Upper lobe of left lung (tissue), 6 donors: Measurements from ENCODE around the gene CAPN5. TPM values are rescaled to one million over a fixed set of nuclear protein-coding genes. Genes with fewer than 3 reads are reported as not detected.
A peak's percentile ranks its signal among the peaks of the same experiment; 100 is the strongest.

Experiments used
- ATAC-seq, 2 donors: fragments of 200-7000 bp; cut with Tn5 transposase; one replicate each; pipeline ENCODE4 v1.9.1; 2022; ENCODE audit warnings: mild to moderate bottlenecking in 2 of 2, moderate library complexity in 2 of 2; ENCODE audit not compliant: low FRiP score in 2 of 2
- DNase-seq, 2 donors: peaks; one replicate each; pipeline ENCODE4 v3.0.0-alpha.2; 2019 to 2020
- H3K27ac ChIP-seq, 4 donors: fragments of 200-600 bp; sonication (generic); one replicate each; pipeline ENCODE4 v1.5.1; 2016 to 2019
- H3K27me3 ChIP-seq, 4 donors: fragments of 200-600 bp; sonication (generic); one replicate each; pipeline ENCODE4 v1.5.1; 2017 to 2019
- H3K36me3 ChIP-seq, 4 donors: fragments of 200-600 bp; sonication (generic); one replicate each; pipeline ENCODE4 v1.5.1; 2016 to 2019
- H3K4me1 ChIP-seq, 4 donors: fragments of 200-600 bp; sonication (generic); one replicate each; pipeline ENCODE4 v1.5.1; 2018 to 2019
- H3K4me3 ChIP-seq, 4 donors: fragments of 200-600 bp; sonication (generic); one replicate each; pipeline ENCODE4 v1.5.1; 2017 to 2019; ENCODE audit warnings: mild to moderate bottlenecking in 2 of 4, moderate library complexity in 1 of 4
- H3K9me3 ChIP-seq, 4 donors: fragments of 200-600 bp; sonication (generic); one replicate each; pipeline ENCODE4 v1.5.1; 2018 to 2019
- EP300 ChIP-seq, 4 donors: sonication (generic); formaldehyde crosslinking; IDR thresholded peaks; one replicate each; pipeline ENCODE4 v1.5.1; 2017; ENCODE audit warnings: antibody characterized with exemption in 4 of 4, control low read depth in 2 of 4
- POLR2A ChIP-seq, 4 donors: fragments of 450-650 bp; IDR thresholded peaks; one replicate each; pipeline ENCODE4 v1.5.1; 2016 to 2017; ENCODE audit warnings: antibody characterized with exemption in 4 of 4, mild to moderate bottlenecking in 2 of 4
- POLR2AphosphoS5 ChIP-seq, 2 donors: sonication (generic); formaldehyde crosslinking; IDR thresholded peaks; one replicate each; pipeline ENCODE4 v1.5.1; 2017; ENCODE audit warnings: antibody characterized with exemption in 2 of 2
- WGBS, 2 donors: methylation state at CpG; one replicate each; pipeline ENCODE4 v1.1.5; 2017 to 2018; 5-methylcytosine and 5-hydroxymethylcytosine counted together
- total RNA-seq, 6 donors: library from RNA; depleted of rRNA in 4 of 6; stranded (reverse); fragments of >200 nt in 4 of 6; gene quantifications; one replicate each; pipeline versions ENCODE4 v1.1.0 to v1.2.1, GENCODE V29; 2016 to 2021
- TF ChIP-seq, protein P1 (sequence below), 6 experiments: fragments of 450-650 bp in 4 of 6; fragments of 200-600 bp in 2 of 6; sonication (generic) in 2 of 6; IDR thresholded peaks; one replicate each; pipeline ENCODE4 v1.5.1; 2016 to 2019; ENCODE audit warnings: antibody characterized with exemption in 6 of 6
- donor health status: DM: no; HTN: no; CAD: no; lungs with moderate emphysema.
- donor health status: DM: no; HTN: yes; CAD: no; lungs with severe emphysema.

The CAPN5 gene
- total RNA-seq, 6 donors from 2014 or later = 2.6 to 8.4 (median 4.4) TPM

DNA sequence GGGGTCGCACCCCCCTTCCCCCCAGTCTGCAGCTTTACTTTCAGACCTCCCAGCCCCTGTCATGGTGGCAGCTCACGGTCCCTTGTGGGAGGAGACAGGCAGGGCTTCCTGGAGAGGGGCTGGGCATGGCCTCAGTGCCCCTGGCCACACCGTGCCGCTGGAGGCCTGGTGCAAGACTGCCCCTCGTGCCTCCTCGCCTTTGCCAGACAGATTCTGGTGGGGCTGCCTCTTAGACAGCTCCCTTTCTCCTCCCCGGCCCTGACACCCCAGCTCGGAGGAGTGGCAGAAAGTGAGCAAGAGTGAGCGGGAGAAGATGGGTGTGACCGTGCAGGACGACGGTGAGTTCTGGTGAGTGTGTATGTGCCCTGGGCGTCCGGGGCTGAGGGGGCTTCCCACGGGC lies 49.2 kb downstream of the CAPN5 start:
- ATAC-seq (no peak), DNase-seq (no peak)
- Histone ChIP-seq H3K9me3 (no peaks in the 10 kb centered on the region), H3K36me3 (peaks cover 0 to 18% (median 8%) of the 10 kb centered on the region in 4 donors), H3K4me1 (no peaks in the 10 kb centered on the region), H3K27ac (no peak overlapping the region), H3K4me3 (no peak overlapping the region), H3K27me3 (no peaks in the 10 kb centered on the region)
- WGBS, 2 donors = 89 to 93% methylated on average over 12 to 15 of the region's 15 CpGs
- TF ChIP-seq POLR2AphosphoS5 (IDR thresholded peaks at IDR 0.05) (no peak), POLR2A (IDR thresholded peaks at IDR 0.05) (no peak), EP300 (IDR thresholded peaks at IDR 0.05) (no peak)
- TF ChIP-seq, protein P1, sequence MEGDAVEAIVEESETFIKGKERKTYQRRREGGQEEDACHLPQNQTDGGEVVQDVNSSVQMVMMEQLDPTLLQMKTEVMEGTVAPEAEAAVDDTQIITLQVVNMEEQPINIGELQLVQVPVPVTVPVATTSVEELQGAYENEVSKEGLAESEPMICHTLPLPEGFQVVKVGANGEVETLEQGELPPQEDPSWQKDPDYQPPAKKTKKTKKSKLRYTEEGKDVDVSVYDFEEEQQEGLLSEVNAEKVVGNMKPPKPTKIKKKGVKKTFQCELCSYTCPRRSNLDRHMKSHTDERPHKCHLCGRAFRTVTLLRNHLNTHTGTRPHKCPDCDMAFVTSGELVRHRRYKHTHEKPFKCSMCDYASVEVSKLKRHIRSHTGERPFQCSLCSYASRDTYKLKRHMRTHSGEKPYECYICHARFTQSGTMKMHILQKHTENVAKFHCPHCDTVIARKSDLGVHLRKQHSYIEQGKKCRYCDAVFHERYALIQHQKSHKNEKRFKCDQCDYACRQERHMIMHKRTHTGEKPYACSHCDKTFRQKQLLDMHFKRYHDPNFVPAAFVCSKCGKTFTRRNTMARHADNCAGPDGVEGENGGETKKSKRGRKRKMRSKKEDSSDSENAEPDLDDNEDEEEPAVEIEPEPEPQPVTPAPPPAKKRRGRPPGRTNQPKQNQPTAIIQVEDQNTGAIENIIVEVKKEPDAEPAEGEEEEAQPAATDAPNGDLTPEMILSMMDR (IDR thresholded peaks at IDR 0.05) = no peak

DNA sequence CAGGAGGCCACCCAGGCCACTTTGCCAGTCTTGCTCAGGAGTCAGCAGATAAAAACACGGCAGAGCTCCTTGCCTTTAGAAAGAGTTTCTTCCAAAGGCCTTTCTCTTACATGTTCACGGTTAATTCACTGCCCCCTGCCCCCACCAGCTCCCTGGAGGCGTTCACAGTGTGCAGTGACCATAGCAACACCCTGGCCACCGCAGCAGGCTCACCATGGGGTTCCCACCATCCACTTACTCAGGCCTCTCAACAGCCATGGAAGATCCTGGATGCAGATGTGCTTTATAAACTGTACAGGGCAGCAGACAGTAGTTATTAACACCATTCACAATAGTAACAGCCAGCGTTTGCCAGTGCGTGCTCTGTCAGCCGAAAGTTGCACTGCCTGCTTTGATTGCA lies 50.7 kb downstream of the CAPN5 start:
- TF ChIP-seq, protein P1 (IDR thresholded peaks at IDR 0.05) = no peak
- no peak for TF ChIP-seq EP300 (IDR thresholded peaks at IDR 0.05)
- TF ChIP-seq POLR2A (IDR thresholded peaks at IDR 0.05) = no peak
- TF ChIP-seq POLR2AphosphoS5 (IDR thresholded peaks at IDR 0.05) = no peak
- 81 to 82% methylated on average over 7 of the region's 7 CpGs for WGBS, 2 donors
- Histone ChIP-seq H3K27ac (no peak overlapping the region), H3K4me3 (no peak overlapping the region), H3K9me3 (no peaks in the 10 kb centered on the region), H3K36me3 (peaks cover 0 to 24% (median 11%) of the 10 kb centered on the region in 4 donors), H3K4me1 (no peaks in the 10 kb centered on the region), H3K27me3 (no peaks in the 10 kb centered on the region)
- DNase-seq (no peak), ATAC-seq (no peak)

DNA sequence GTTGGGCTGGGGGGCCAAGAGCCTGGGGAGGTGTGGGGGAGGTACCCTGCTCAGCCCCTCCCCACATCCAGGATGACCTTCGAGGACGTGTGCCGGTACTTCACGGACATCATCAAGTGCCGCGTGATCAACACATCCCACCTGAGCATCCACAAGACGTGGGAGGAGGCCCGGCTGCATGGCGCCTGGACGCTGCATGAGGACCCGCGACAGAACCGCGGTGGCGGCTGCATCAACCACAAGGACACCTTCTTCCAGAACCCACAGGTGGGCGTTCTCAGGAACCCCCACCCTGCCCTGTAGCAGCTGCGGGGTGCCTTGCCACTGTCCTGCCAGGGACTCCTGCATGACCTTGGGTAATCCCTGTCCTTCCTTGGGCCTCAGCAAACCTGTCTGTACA lies 51.3 kb downstream of the CAPN5 start:
- no peaks in the 10 kb centered on the region for H3K27me3 ChIP-seq
- DNase-seq = peak in 1 of 2 donors; percentile 75
- H3K9me3 ChIP-seq = no peaks in the 10 kb centered on the region
- ATAC-seq = no peak
- WGBS, 2 donors = 96% methylated on average over 17 of the region's 17 CpGs; no CpG with 5 or more reads in 1 of the 2 donors
- peaks cover 0 to 24% (median 11%) of the 10 kb centered on the region in 4 donors for H3K36me3 ChIP-seq
- no peaks in the 10 kb centered on the region for H3K4me1 ChIP-seq
- H3K4me3 ChIP-seq = no peak overlapping the region
- H3K27ac ChIP-seq = no peak overlapping the region
- TF ChIP-seq POLR2AphosphoS5 (IDR thresholded peaks at IDR 0.05) = no peak
- TF ChIP-seq, protein P1 (IDR thresholded peaks at IDR 0.05) = no peak
- no peak for TF ChIP-seq POLR2A (IDR thresholded peaks at IDR 0.05)
- no peak for TF ChIP-seq EP300 (IDR thresholded peaks at IDR 0.05)

DNA sequence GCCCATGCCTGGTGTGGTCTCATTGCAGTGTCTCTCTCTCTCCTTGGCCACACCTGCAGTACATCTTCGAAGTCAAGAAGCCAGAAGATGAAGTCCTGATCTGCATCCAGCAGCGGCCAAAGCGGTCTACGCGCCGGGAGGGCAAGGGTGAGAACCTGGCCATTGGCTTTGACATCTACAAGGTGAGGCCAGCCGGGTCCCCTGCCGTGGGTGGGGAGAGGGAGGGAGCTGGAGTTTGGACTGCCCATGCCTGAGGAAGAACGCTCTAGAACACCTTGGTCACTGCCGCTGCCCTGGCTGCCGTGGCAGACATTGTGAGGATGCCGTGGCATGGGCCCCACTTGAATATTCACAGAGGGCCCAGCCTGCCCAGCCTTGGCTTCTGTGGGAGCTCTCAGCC lies 52.2 kb downstream of the CAPN5 start:
- no peaks in the 10 kb centered on the region for H3K9me3 ChIP-seq
- no peak overlapping the region for H3K27ac ChIP-seq
- no peaks in the 10 kb centered on the region for H3K4me1 ChIP-seq
- ATAC-seq = no peak
- H3K27me3 ChIP-seq = no peaks in the 10 kb centered on the region
- no peak overlapping the region for H3K4me3 ChIP-seq
- TF ChIP-seq, protein P1 (IDR thresholded peaks at IDR 0.05) = no peak
- WGBS, 2 donors = 93% methylated on average over 11 to 12 of the region's 12 CpGs
- H3K36me3 ChIP-seq = peaks cover 0 to 24% (median 11%) of the 10 kb centered on the region in 4 donors
- peak in 1 of 2 donors; percentile 72 for DNase-seq

DNA sequence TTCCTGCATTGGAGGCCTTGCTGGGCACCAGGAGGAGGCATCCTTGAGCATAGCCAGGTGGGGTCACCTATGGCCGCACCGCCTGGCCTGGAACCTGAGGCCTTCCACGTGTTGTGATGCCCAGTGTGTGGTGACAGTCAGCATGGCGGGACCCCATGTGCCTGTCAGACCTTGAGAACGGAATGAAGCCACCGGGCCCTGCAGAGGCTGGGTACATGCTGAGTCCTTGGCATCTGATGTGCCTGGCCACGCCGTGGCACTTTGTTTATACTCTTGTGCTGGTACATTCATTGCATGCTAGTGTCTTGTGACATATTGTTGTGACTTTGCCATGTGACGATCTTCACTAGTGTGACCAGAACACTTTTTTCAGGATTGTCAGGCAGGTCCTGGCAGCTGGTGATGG lies 52.8 kb downstream of the CAPN5 start:
- DNase-seq = peak in 1 of 2 donors; percentile 58
- H3K36me3 ChIP-seq = peaks cover 0 to 24% (median 11%) of the 10 kb centered on the region in 4 donors
- no peak overlapping the region for H3K27ac ChIP-seq
- no peaks in the 10 kb centered on the region for H3K27me3 ChIP-seq
- H3K4me3 ChIP-seq = no peak overlapping the region
- H3K9me3 ChIP-seq = no peaks in the 10 kb centered on the region
- 96 to 99% methylated on average over 4 to 8 of the region's 9 CpGs for WGBS, 2 donors
- H3K4me1 ChIP-seq = no peaks in the 10 kb centered on the region
- TF ChIP-seq, protein P1 (IDR thresholded peaks at IDR 0.05) = no peak
- TF ChIP-seq EP300 (IDR thresholded peaks at IDR 0.05) = no peak
- no peak for TF ChIP-seq POLR2AphosphoS5 (IDR thresholded peaks at IDR 0.05)
- no peak for TF ChIP-seq POLR2A (IDR thresholded peaks at IDR 0.05)
- no peak for ATAC-seq
